Naive thymus-derived CD4-positive, alpha-beta T cell (primary cell): ENCODE data around the gene TRIP13. TPM values are rescaled to one million over a fixed set of nuclear protein-coding genes. Genes with fewer than 3 reads are reported as not detected.

Experiments used
- ATAC-seq: fragments of 150-1000 bp; cut with Tn5 transposase; 2 replicates; pipeline ENCODE4 v1.10.0; 2021; ENCODE audit warnings: mild to moderate bottlenecking, moderate library complexity
- CTCF ChIA-PET: fragments of 350-600 bp; sonication (Branson Sonifier 250); formaldehyde crosslinking; loops from one replicate; lab custom pipeline; 2021; ENCODE audit warnings: antibody characterized with exemption; lab: Charles Lee
- POLR2A ChIA-PET: fragments of 350-600 bp; sonication (Branson Sonifier 250); formaldehyde crosslinking; loops from one replicate; lab custom pipeline; 2021; ENCODE audit warnings: antibody characterized with exemption, inconsistent platforms; lab: Charles Lee
- DNase-seq, 9 donors: peaks; one replicate each; pipeline versions ENCODE4 v3.0.0 to v3.0.0-alpha.2; 2020 to 2022; ENCODE audit warnings: mixed read lengths in 1 of 9
- H3K27ac ChIP-seq: one replicate; pipeline ENCODE4 v1.7.0; 2013; ENCODE audit warnings: mild to moderate bottlenecking, low read depth, low read length, moderate library complexity
- H3K27me3 ChIP-seq, 2 donors: one replicate each; pipeline ENCODE4 v1.7.0; 2013; ENCODE audit warnings: low read length in 2 of 2, mild to moderate bottlenecking in 2 of 2, moderate library complexity in 2 of 2; ENCODE audit not compliant: control insufficient read depth in 2 of 2, insufficient read depth in 2 of 2
- H3K36me3 ChIP-seq, 3 experiments: 1 replicate in 2 of 3; 2 replicates in 1 of 3; pipeline ENCODE4 v1.7.0; 2013; ENCODE audit warnings: low read length in 3 of 3, mild to moderate bottlenecking in 3 of 3, moderate library complexity in 1 of 3; ENCODE audit not compliant: insufficient read depth in 3 of 3, control insufficient read depth in 2 of 3
- H3K4me1 ChIP-seq, 2 donors: one replicate each; pipeline ENCODE4 v1.7.0; 2013; ENCODE audit warnings: low read length in 2 of 2, mild to moderate bottlenecking in 2 of 2, moderate library complexity in 1 of 2; ENCODE audit not compliant: control insufficient read depth in 2 of 2, insufficient read depth in 2 of 2
- H3K4me3 ChIP-seq: 2 replicates; pipeline ENCODE4 v1.7.0; 2013; ENCODE audit warnings: mild to moderate bottlenecking, low read length
- H3K9me3 ChIP-seq, 3 experiments: 1 replicate in 2 of 3; 2 replicates in 1 of 3; pipeline ENCODE4 v1.7.0; 2013; ENCODE audit warnings: low read length in 3 of 3; ENCODE audit not compliant: control insufficient read depth in 2 of 3
- H3K27ac Mint-ChIP-seq, 9 donors: one replicate each; pipeline ENCODE4 v1.8.0; 2020 to 2022; ENCODE audit warnings: mixed read lengths in 9 of 9, mild to moderate bottlenecking in 8 of 9, moderate library complexity in 5 of 9, inconsistent platforms in 2 of 9
- H3K27me3 Mint-ChIP-seq, 5 donors: one replicate each; pipeline ENCODE4 v1.8.0; 2021 to 2022; ENCODE audit warnings: mixed read lengths in 5 of 5, mild to moderate bottlenecking in 1 of 5
- H3K36me3 Mint-ChIP-seq, 5 donors: one replicate each; pipeline ENCODE4 v1.8.0; 2020 to 2022; ENCODE audit warnings: mixed read lengths in 5 of 5, mild to moderate bottlenecking in 3 of 5, inconsistent platforms in 1 of 5
- H3K4me1 Mint-ChIP-seq, 7 donors: one replicate each; pipeline ENCODE4 v1.8.0; 2020 to 2022; ENCODE audit warnings: mixed read lengths in 7 of 7, mild to moderate bottlenecking in 3 of 7, inconsistent platforms in 1 of 7
- H3K4me3 Mint-ChIP-seq, 10 donors: one replicate each; pipeline ENCODE4 v1.8.0; 2020 to 2022; ENCODE audit warnings: mild to moderate bottlenecking in 10 of 10, mixed read lengths in 10 of 10, moderate library complexity in 6 of 10, inconsistent platforms in 2 of 10
- H3K9me3 Mint-ChIP-seq, 11 donors: one replicate each; pipeline ENCODE4 v1.8.0; 2020 to 2022; ENCODE audit warnings: mixed read lengths in 11 of 11, mild to moderate bottlenecking in 4 of 11, inconsistent platforms in 1 of 11, moderate library complexity in 1 of 11
- intact Hi-C, 2 donors: fragments of 100-400 bp; cut with micrococcal nuclease; formaldehyde crosslinking; loops; one replicate each; pipeline ENCODE4 v1.15.1; 2023
- polyA plus RNA-seq, 2 donors: library from polyadenylated mRNA; unstranded; fragments of 300-500 nt; fragmentation: Illumina TruSeq; gene quantifications; one replicate each; pipeline ENCODE4 v1.2.3, GENCODE V29; 2021
- total RNA-seq, 6 experiments: library from RNA in 5 of 6; stranded (reverse) in 5 of 6; gene quantifications; 1 replicate in 5 of 6; 2 replicates in 1 of 6; pipeline ENCODE4 v1.2.3 and lab custom pipeline; 2021 to 2026

The TRIP13 gene
- total and polyA plus RNA-seq, 7 experiments from 2014 or later = 0.39 to 23.5 (median 0.57) TPM; not detected in 1

GRCh38 chr5:888638-889035 is 4.0 kb upstream of the TRIP13 start:
- no peak overlapping the region for H3K4me3 ChIP-seq
- no peak for DNase-seq
- H3K36me3 ChIP-seq = peaks cover 15 to 79% (median 43%) of the 10 kb centered on the region in 3 experiments
- ChIA-PET CTCF (interaction anchor here (1.1 kb wide), 1 partner anchor 216 kb away, joined by 4 read pairs; no protein-coding TSS in a partner anchor), POLR2A (interaction anchor here (0.7 kb wide), 1 partner anchor 465 kb away, joined by 4 read pairs; no protein-coding TSS in a partner anchor)
- H3K4me1 ChIP-seq = peaks cover 10 to 14% of the 10 kb centered on the region in 2 donors
- H3K27me3 ChIP-seq = no peaks in the 10 kb centered on the region
- no peak overlapping the region for H3K27ac ChIP-seq
- intact Hi-C loops = no loop called here
- Mint-ChIP-seq H3K4me1 (peaks cover 15 to 43% (median 32%) of the 10 kb centered on the region in 7 donors), H3K4me3 (no peak overlapping the region), H3K27ac (peak overlapping the region in 1 of 9 donors; percentile 28), H3K9me3 (no peaks in the 10 kb centered on the region), H3K36me3 (peaks cover 13 to 46% (median 28%) of the 10 kb centered on the region in 5 donors), H3K27me3 (no peaks in the 10 kb centered on the region)
- no peak for ATAC-seq
- H3K9me3 ChIP-seq = no peaks in the 10 kb centered on the region

GRCh38 chr5:889075-889710 is 3.5 kb upstream of the TRIP13 start:
- H3K27ac ChIP-seq = no peak overlapping the region
- H3K27me3 Mint-ChIP-seq = no peaks in the 10 kb centered on the region
- no peak overlapping the region for H3K27ac Mint-ChIP-seq
- intact Hi-C loops = no loop called here
- no peaks in the 10 kb centered on the region for H3K9me3 Mint-ChIP-seq
- POLR2A ChIA-PET = interaction anchor here (0.6 to 0.7 kb wide), 2 partner anchors 14 to 465 kb away, joined by 4 read pairs; no protein-coding TSS in a partner anchor
- peaks cover 15 to 73% (median 39%) of the 10 kb centered on the region in 3 experiments for H3K36me3 ChIP-seq
- H3K27me3 ChIP-seq = no peaks in the 10 kb centered on the region
- no peak overlapping the region for H3K4me3 ChIP-seq
- peak overlapping the region in 1 of 10 donors; percentile 36 for H3K4me3 Mint-ChIP-seq
- H3K9me3 ChIP-seq = no peaks in the 10 kb centered on the region
- no peak for DNase-seq
- peaks cover 15 to 43% (median 32%) of the 10 kb centered on the region in 7 donors for H3K4me1 Mint-ChIP-seq
- H3K36me3 Mint-ChIP-seq = peaks cover 13 to 42% (median 28%) of the 10 kb centered on the region in 5 donors
- peaks cover 10 to 14% of the 10 kb centered on the region in 2 donors for H3K4me1 ChIP-seq
- CTCF ChIA-PET = interaction anchor here (0.7 to 1.1 kb wide), 2 partner anchors 217 to 429 kb away, joined by 3 to 4 read pairs; no protein-coding TSS in a partner anchor
- no peak for ATAC-seq

GRCh38 chr5:891117-891836 is 1.4 kb upstream of the TRIP13 start:
- intact Hi-C loops = loop anchor here in 1 of 2 donors (5.0 kb wide), 2 partner anchors 199 to 619 kb away; partner anchors contain the start of genes PDCD6 and TPPP
- CTCF ChIA-PET = interaction anchor here (1.1 kb wide), 1 partner anchor 11 kb away, joined by 3 read pairs; no protein-coding TSS in a partner anchor
- Mint-ChIP-seq H3K27ac (peak overlapping the region; percentile 69 to 92 (median 89)), H3K4me1 (peaks cover 13 to 39% (median 32%) of the 10 kb centered on the region in 7 donors), H3K36me3 (peaks cover 13 to 32% (median 18%) of the 10 kb centered on the region in 5 donors), H3K9me3 (no peaks in the 10 kb centered on the region), H3K4me3 (peak overlapping the region; percentile 79 to 93 (median 86)), H3K27me3 (no peaks in the 10 kb centered on the region)
- peak overlapping the region; percentile 91 for H3K27ac ChIP-seq
- peaks cover 15 to 52% (median 27%) of the 10 kb centered on the region in 3 experiments for H3K36me3 ChIP-seq
- POLR2A ChIA-PET = interaction anchor here (0.6 to 2.1 kb wide), 2 partner anchors 219 to 222 kb away, joined by 3 to 6 read pairs; no protein-coding TSS in a partner anchor
- peak overlapping the region; percentile 84 for H3K4me3 ChIP-seq
- H3K9me3 ChIP-seq = no peaks in the 10 kb centered on the region
- no peaks in the 10 kb centered on the region for H3K27me3 ChIP-seq
- DNase-seq (no peak), ATAC-seq (no peak)
- H3K4me1 ChIP-seq = peaks cover 10 to 14% of the 10 kb centered on the region in 2 donors

GRCh38 chr5:891837-892393 is 769 bp upstream of the TRIP13 start:
- Mint-ChIP-seq H3K4me1 (peaks cover 13 to 39% (median 32%) of the 10 kb centered on the region in 7 donors), H3K27ac (peak overlapping the region; percentile 69 to 92 (median 89)), H3K4me3 (peak overlapping the region; percentile 79 to 93 (median 86)), H3K27me3 (no peaks in the 10 kb centered on the region), H3K9me3 (no peaks in the 10 kb centered on the region), H3K36me3 (peaks cover 7 to 25% (median 18%) of the 10 kb centered on the region in 5 donors)
- ChIA-PET POLR2A (interaction anchor here (0.6 to 2.1 kb wide), 3 partner anchors 219 to 280 kb away, joined by 3 to 6 read pairs (median 5); partner anchors contain the start of gene CEP72), CTCF (interaction anchor here (1.1 to 1.3 kb wide), 2 partner anchors 9 to 11 kb away, joined by 3 to 4 read pairs; no protein-coding TSS in a partner anchor)
- H3K36me3 ChIP-seq = peaks cover 15 to 46% (median 21%) of the 10 kb centered on the region in 3 experiments
- H3K4me3 ChIP-seq = peak overlapping the region; percentile 84
- H3K9me3 ChIP-seq = no peaks in the 10 kb centered on the region
- ATAC-seq (peak; percentile 1), DNase-seq (peak in 1 of 9 donors; percentile 9)
- H3K27ac ChIP-seq = peak overlapping the region; percentile 91
- intact Hi-C loops = loop anchor here (1.0 to 5.0 kb wide), 6 partner anchors 107 to 620 kb away; partner anchors contain the start of genes TPPP (in 2 of the 2), CEP72 (in 1 of the 2), CLPTM1L (in 1 of the 2) and PDCD6 (in 1 of the 2)
- H3K27me3 ChIP-seq = no peaks in the 10 kb centered on the region
- peaks cover 10 to 14% of the 10 kb centered on the region in 2 donors for H3K4me1 ChIP-seq

GRCh38 chr5:893137-893506 is 438 bp downstream of the TRIP13 start:
- no peak for ATAC-seq
- no peaks in the 10 kb centered on the region for H3K27me3 ChIP-seq
- Mint-ChIP-seq H3K27ac (peak overlapping the region in 3 of 9 donors; percentile 34 to 74 (median 48)), H3K4me3 (peak overlapping the region; percentile 24 to 89 (median 63)), H3K9me3 (no peaks in the 10 kb centered on the region), H3K4me1 (peaks cover 12 to 33% (median 28%) of the 10 kb centered on the region in 7 donors), H3K36me3 (peaks cover 0 to 20% (median 13%) of the 10 kb centered on the region in 5 donors), H3K27me3 (no peaks in the 10 kb centered on the region)
- peaks cover 10 to 14% of the 10 kb centered on the region in 2 donors for H3K4me1 ChIP-seq
- ChIA-PET CTCF (interaction anchor here (1.3 kb wide), 1 partner anchor 8 kb away, joined by 4 read pairs; no protein-coding TSS in a partner anchor), POLR2A (interaction anchor here (0.7 to 1.2 kb wide), 3 partner anchors 9 to 281 kb away, joined by 3 to 5 read pairs (median 4); partner anchors contain the start of gene CEP72)
- no peak overlapping the region for H3K27ac ChIP-seq
- peaks cover 8 to 34% (median 16%) of the 10 kb centered on the region in 3 experiments for H3K36me3 ChIP-seq
- intact Hi-C loops = loop anchor here (2.0 to 5.0 kb wide), 5 partner anchors 108 to 621 kb away; partner anchors contain the start of genes TPPP (in 2 of the 2), CLPTM1L (in 1 of the 2), PDCD6 (in 1 of the 2) and ZDHHC11B (in 1 of the 2)
- H3K9me3 ChIP-seq = no peaks in the 10 kb centered on the region
- H3K4me3 ChIP-seq = no peak overlapping the region
- DNase-seq = peak in 1 of 9 donors; percentile 30
